Right atrium auricular region (tissue), 2 donors: Measurements from ENCODE around the gene C1D. TPM values are rescaled to one million over a fixed set of nuclear protein-coding genes. Genes with fewer than 3 reads are reported as not detected.

Experiments
- DNase-seq: peaks from one replicate; pipeline ENCODE4 v3.0.0-alpha.2; 2019; ENCODE audit warnings: low spot score
- H3K27ac ChIP-seq, 2 donors: fragments of 200-600 bp; sonication (generic); 1 replicate in 1 of 2; 2 replicates in 1 of 2; pipeline ENCODE4 v1.5.1; 2016 to 2019
- H3K27me3 ChIP-seq, 2 donors: fragments of 200-600 bp; sonication (generic); one replicate each; pipeline versions ENCODE4 v1.5.1 to v1.6.0; 2017 to 2019
- H3K36me3 ChIP-seq: fragments of 200-600 bp; sonication (generic); one replicate; pipeline ENCODE4 v1.5.1; 2016
- H3K4me1 ChIP-seq, 2 donors: fragments of 200-600 bp; sonication (generic); one replicate each; pipeline versions ENCODE4 v1.5.1 to v1.6.0; 2017 to 2019
- H3K4me3 ChIP-seq, 2 donors: fragments of 200-600 bp; sonication (generic); 1 replicate in 1 of 2; 2 replicates in 1 of 2; pipeline ENCODE4 v1.5.1; 2017 to 2019; ENCODE audit warnings: mild to moderate bottlenecking in 1 of 2, moderate library complexity in 1 of 2
- H3K9me3 ChIP-seq, 2 donors: fragments of 200-600 bp; sonication (generic); one replicate each; pipeline ENCODE4 v1.5.1; 2019
- total RNA-seq, 2 donors: library from RNA; depleted of rRNA; stranded (reverse); fragments of >200 nt; gene quantifications; one replicate each; pipeline ENCODE4 v1.1.0, GENCODE V29; 2016
- TF ChIP-seq, protein P1 (sequence below), 2 donors: fragments of 200-600 bp; sonication (generic); IDR thresholded peaks; one replicate each; pipeline ENCODE4 v1.5.1; 2019; ENCODE audit warnings: antibody characterized with exemption in 2 of 2

The C1D gene
- total RNA-seq, 2 donors from 2014 or later, result 29.2 to 31.1 TPM

DNA sequence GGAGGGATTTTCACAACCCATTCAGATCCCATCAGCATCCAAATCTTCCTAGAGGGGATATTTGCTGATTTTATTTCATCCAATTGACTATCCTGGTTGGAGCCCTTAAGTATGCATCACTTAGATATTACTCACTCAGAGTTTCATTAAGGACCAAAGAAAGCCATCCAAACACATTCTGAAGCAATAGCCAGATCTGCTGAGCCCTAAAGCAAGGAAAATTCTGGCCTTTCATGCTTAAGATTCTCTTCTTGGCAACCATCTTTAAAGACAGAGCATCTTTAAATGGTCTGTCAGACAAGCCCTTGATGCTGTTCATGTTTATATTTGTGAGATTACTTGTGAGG, 40.9 kb upstream of the C1D start:
- DNase-seq, result no peak
- TF ChIP-seq, protein P1, sequence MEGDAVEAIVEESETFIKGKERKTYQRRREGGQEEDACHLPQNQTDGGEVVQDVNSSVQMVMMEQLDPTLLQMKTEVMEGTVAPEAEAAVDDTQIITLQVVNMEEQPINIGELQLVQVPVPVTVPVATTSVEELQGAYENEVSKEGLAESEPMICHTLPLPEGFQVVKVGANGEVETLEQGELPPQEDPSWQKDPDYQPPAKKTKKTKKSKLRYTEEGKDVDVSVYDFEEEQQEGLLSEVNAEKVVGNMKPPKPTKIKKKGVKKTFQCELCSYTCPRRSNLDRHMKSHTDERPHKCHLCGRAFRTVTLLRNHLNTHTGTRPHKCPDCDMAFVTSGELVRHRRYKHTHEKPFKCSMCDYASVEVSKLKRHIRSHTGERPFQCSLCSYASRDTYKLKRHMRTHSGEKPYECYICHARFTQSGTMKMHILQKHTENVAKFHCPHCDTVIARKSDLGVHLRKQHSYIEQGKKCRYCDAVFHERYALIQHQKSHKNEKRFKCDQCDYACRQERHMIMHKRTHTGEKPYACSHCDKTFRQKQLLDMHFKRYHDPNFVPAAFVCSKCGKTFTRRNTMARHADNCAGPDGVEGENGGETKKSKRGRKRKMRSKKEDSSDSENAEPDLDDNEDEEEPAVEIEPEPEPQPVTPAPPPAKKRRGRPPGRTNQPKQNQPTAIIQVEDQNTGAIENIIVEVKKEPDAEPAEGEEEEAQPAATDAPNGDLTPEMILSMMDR (IDR thresholded peaks at IDR 0.05), result no peak
- H3K27ac ChIP-seq, result no peak overlapping the region

DNA sequence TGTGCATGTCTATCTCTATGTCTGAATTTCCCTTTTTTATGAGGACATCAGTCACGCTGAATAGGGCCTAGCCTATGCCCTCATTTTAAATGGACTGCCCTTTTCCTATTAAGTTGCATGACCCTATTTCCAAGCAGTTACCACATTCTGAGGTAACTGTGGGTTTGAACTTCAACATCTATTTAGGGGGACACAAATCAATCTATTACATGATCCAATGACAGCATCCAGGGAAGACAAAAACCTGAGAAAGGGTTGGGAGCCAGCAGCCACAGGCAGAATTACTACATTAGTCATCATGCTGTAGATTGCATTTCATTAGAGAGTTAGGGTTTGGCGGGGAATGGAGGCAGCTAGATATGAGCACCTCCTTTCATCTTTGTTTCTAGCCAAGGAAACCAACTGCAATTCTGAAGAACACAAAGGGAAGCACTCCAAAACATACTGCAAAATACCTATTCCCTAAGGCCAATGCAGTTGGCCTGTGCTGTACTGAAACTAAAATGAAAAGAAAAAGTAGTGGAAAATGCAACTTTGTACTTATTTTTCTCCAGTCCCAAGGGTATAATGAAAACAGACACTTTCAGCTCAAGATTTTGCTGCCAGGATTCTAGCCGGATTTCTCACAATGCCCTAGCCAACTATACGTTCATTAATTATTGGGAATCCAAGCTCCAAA, 40.4 kb upstream of the C1D start:
- H3K27ac ChIP-seq, result no peak overlapping the region
- no peaks in the 10 kb centered on the region for H3K4me1 ChIP-seq
- H3K4me3 ChIP-seq, result no peak overlapping the region
- no peak for DNase-seq
- H3K27me3 ChIP-seq, result no peaks in the 10 kb centered on the region
- TF ChIP-seq, protein P1 (IDR thresholded peaks at IDR 0.05), result no peak
- no peaks in the 10 kb centered on the region for H3K9me3 ChIP-seq
- H3K36me3 ChIP-seq, result no peaks in the 10 kb centered on the region

More for the DNA sequence above, 40.9 kb upstream of the C1D start:
- no peaks in the 10 kb centered on the region for H3K4me1 ChIP-seq
- H3K9me3 ChIP-seq, result no peaks in the 10 kb centered on the region
- H3K27me3 ChIP-seq, result no peaks in the 10 kb centered on the region
- H3K36me3 ChIP-seq, result no peaks in the 10 kb centered on the region
- no peak overlapping the region for H3K4me3 ChIP-seq

DNA sequence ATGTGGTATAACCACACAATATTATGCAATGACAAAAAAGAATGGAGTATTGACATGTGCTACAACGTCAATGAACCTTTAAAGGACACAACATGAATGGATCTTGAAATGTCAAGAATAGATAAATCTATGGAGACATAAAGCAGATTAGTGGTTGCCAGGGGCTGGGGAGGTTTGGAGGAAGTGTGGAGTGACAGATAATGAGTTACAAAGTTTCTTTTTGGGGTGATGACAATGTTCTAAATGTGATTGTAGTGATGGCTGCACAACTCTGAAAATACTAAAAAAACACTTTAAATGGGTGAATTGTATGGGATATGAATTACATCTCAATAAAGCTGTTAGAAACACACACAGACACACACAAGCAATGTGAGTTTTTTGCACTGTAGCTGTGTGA, 37.4 kb upstream of the C1D start:
- H3K4me1 ChIP-seq, result no peaks in the 10 kb centered on the region

DNA sequence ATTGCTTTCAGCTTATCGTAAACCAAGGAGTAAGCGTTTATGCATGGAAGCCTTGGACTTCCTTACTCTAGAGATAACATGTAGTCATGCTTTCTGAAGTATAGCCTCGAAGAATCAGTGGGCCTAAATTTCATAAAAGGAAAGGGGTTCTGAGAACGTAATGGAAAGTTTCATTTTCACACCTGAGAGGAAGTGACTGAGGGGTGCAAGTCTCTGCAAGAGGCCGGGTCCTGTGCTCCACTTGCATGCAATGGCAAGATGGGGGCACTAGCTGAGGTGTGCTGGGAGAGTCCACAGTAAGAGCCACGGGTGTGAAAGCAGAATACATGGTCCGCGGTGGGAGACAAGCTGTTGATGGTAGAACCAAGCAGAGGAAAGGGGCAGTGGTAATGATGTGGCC, 36.5 kb upstream of the C1D start:
- TF ChIP-seq, protein P1 (IDR thresholded peaks at IDR 0.05), result no peak
- no peak overlapping the region for H3K4me3 ChIP-seq
- no peak for DNase-seq
- no peaks in the 10 kb centered on the region for H3K36me3 ChIP-seq
- no peak overlapping the region for H3K27ac ChIP-seq
- H3K9me3 ChIP-seq, result no peaks in the 10 kb centered on the region
- H3K27me3 ChIP-seq, result no peaks in the 10 kb centered on the region
- no peaks in the 10 kb centered on the region for H3K4me1 ChIP-seq

More for the DNA sequence above, 37.4 kb upstream of the C1D start:
- Histone ChIP-seq H3K36me3 (no peaks in the 10 kb centered on the region), H3K27ac (no peak overlapping the region), H3K9me3 (no peaks in the 10 kb centered on the region), H3K4me3 (no peak overlapping the region), H3K27me3 (no peaks in the 10 kb centered on the region)
- no peak for DNase-seq
- TF ChIP-seq, protein P1 (IDR thresholded peaks at IDR 0.05), result no peak

DNA sequence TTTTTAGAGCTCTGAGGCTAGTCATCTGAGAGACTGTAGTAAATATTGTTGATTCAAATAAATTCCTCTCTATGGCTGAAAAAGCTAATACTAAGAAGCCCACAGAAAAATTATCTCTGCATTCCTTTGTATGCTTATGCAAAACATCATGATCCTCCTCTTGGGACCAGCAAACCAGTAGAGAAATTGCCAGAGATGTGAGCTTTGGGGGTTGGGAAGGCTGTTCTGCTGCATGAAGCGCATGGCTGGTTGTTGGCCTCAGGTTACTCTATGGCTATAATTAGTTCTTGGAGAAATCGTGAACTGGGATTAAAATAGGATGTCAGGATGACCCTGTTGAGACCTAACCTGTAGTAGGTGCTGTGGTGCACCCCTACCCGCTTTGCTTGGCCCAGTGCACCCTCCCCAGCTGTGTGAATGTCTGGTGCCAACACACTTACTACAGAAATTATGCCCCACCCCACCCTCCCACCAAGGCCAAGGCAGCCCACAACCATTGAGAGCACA, 35.5 kb upstream of the C1D start:
- Histone ChIP-seq H3K27ac (no peak overlapping the region), H3K36me3 (no peaks in the 10 kb centered on the region), H3K4me3 (no peak overlapping the region), H3K27me3 (no peaks in the 10 kb centered on the region), H3K4me1 (no peaks in the 10 kb centered on the region), H3K9me3 (no peaks in the 10 kb centered on the region)
- DNase-seq, result no peak
- TF ChIP-seq, protein P1 (IDR thresholded peaks at IDR 0.05), result no peak

DNA sequence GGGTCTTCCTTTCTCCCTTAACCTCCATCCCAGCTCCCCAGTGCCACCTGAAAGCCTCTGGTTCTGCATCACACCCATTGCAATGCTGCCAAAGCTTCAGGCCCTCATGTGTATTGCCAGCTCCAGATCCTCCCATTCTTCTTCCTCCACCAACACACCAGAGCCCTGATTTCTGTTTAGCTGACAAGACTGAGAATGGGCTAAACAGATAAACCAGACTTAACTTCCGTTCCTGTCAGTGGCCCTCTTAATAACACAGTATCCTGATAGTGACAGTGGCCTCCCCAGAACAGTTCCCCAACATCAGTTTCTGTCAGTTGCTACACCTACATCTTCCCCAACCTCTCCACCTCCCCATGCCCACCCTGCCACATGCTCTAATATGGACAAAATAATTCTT, 31.3 kb upstream of the C1D start:
- H3K27ac ChIP-seq, result no peak overlapping the region
- H3K9me3 ChIP-seq, result no peaks in the 10 kb centered on the region
- H3K4me1 ChIP-seq, result no peaks in the 10 kb centered on the region
- H3K27me3 ChIP-seq, result no peaks in the 10 kb centered on the region
- H3K36me3 ChIP-seq, result no peaks in the 10 kb centered on the region
- TF ChIP-seq, protein P1 (IDR thresholded peaks at IDR 0.05), result no peak
- H3K4me3 ChIP-seq, result no peak overlapping the region
- no peak for DNase-seq
